Esophagus muscularis mucosa (tissue), 4 donors: Measurements from ENCODE around the gene ZBTB8OS. TPM values are rescaled to one million over a fixed set of nuclear protein-coding genes. Genes with fewer than 3 reads are reported as not detected.

Experiments used
- DNase-seq: peaks from one replicate; pipeline ENCODE4 v3.0.0-alpha.2; 2017; ENCODE audit errors: extremely low spot score
- H3K27ac ChIP-seq, 4 donors: fragments of 200-600 bp; sonication (generic); replicated peaks in 1 of 4; 1 replicate in 3 of 4; 2 replicates in 1 of 4; pipeline ENCODE4 v1.5.1; 2016 to 2019; ENCODE audit warnings: mild to moderate bottlenecking in 1 of 4
- H3K27me3 ChIP-seq, 4 donors: fragments of 200-600 bp; sonication (generic); one replicate each; pipeline versions ENCODE4 v1.5.1 to v1.6.0; 2016 to 2019
- H3K36me3 ChIP-seq, 4 donors: fragments of 200-600 bp; sonication (generic); one replicate each; pipeline ENCODE4 v1.5.1; 2016 to 2019
- H3K4me1 ChIP-seq, 4 donors: fragments of 200-600 bp; sonication (generic); one replicate each; pipeline ENCODE4 v1.5.1; 2016 to 2019
- H3K4me3 ChIP-seq, 4 donors: fragments of 200-600 bp; sonication (generic); 1 replicate in 2 of 4; 2 replicates in 2 of 4; pipeline ENCODE4 v1.5.1; 2016 to 2019; ENCODE audit warnings: mild to moderate bottlenecking in 4 of 4, moderate library complexity in 1 of 4
- H3K9me3 ChIP-seq, 4 donors: fragments of 200-600 bp; sonication (generic); 1 replicate in 3 of 4; 2 replicates in 1 of 4; pipeline ENCODE4 v1.5.1; 2016 to 2019
- CTCF ChIP-seq, 3 experiments: fragments of 200-600 bp in 2 of 3; fragments of 450-650 bp in 1 of 3; sonication (generic) in 2 of 3; IDR thresholded peaks; one replicate each; pipeline ENCODE4 v1.5.1; 2017 to 2019; ENCODE audit warnings: antibody characterized with exemption in 3 of 3, mild to moderate bottlenecking in 2 of 3, moderate library complexity in 1 of 3
- EP300 ChIP-seq: sonication (generic); formaldehyde crosslinking; IDR thresholded peaks from one replicate; pipeline ENCODE4 v1.6.1; 2017; ENCODE audit warnings: antibody characterized with exemption
- POLR2A ChIP-seq: fragments of 450-650 bp; IDR thresholded peaks from one replicate; pipeline ENCODE4 v1.6.1; 2017; ENCODE audit warnings: antibody characterized with exemption, moderate library complexity, mild to moderate bottlenecking, low read depth
- POLR2AphosphoS5 ChIP-seq, 2 donors: sonication (generic); formaldehyde crosslinking; IDR thresholded peaks; one replicate each; pipeline ENCODE4 v1.6.1; 2017; ENCODE audit warnings: antibody characterized with exemption in 2 of 2
- WGBS: methylation state at CpG from one replicate; pipeline ENCODE4 v1.1.5; 2018; 5-methylcytosine and 5-hydroxymethylcytosine counted together
- intact Hi-C: fragments of 100-400 bp; cut with DNase I; formaldehyde crosslinking; loops from one replicate; pipeline ENCODE4 v1.15.1; 2023
- total RNA-seq, 4 donors: library from RNA; depleted of rRNA; stranded (reverse); fragments of >200 nt; gene quantifications; one replicate each; pipeline versions ENCODE4 v1.1.0 to v1.2.1, GENCODE V29; 2016

ZBTB8OS gene
- total RNA-seq, 4 donors from 2014 or later: 19.6 to 31.1 (median 25.8) TPM

- Histone ChIP-seq H3K36me3 (peaks cover 0 to 59% (median 41%) of the 10 kb centered on the region in 4 donors), H3K4me1 (peaks cover 23 to 99% (median 95%) of the 10 kb centered on the region in 4 donors), H3K9me3 (no peaks in the 10 kb centered on the region), H3K27me3 (no peaks in the 10 kb centered on the region), H3K4me3 (no peak overlapping the region), H3K27ac (peak overlapping the region; percentile 75 to 98 (median 78))
- intact Hi-C loops: no loop called here
- 98% methylated on average over 2 of the region's 2 CpGs for WGBS
- no peak for TF ChIP-seq POLR2AphosphoS5 (IDR thresholded peaks at IDR 0.05)
- TF ChIP-seq CTCF (IDR thresholded peaks at IDR 0.05): no peak
- no peak for TF ChIP-seq POLR2A
- TF ChIP-seq EP300: no peak
- DNase-seq: no peak
Measured at GRCh38 chr1:32686387-32686786, 36.0 kb upstream of the ZBTB8OS start.

- TF ChIP-seq POLR2A (no peak), EP300 (no peak), CTCF (IDR thresholded peaks at IDR 0.05) (no peak), POLR2AphosphoS5 (IDR thresholded peaks at IDR 0.05) (no peak)
- Histone ChIP-seq H3K36me3 (peaks cover 0 to 60% (median 46%) of the 10 kb centered on the region in 4 donors), H3K27me3 (no peaks in the 10 kb centered on the region), H3K9me3 (no peaks in the 10 kb centered on the region), H3K4me1 (peaks cover 23 to 99% (median 95%) of the 10 kb centered on the region in 4 donors), H3K4me3 (no peak overlapping the region), H3K27ac (peak overlapping the region; percentile 75 to 98 (median 78))
- intact Hi-C loops: no loop called here
- 71% methylated on average over 2 of the region's 2 CpGs for WGBS
- no peak for DNase-seq
Measured at GRCh38 chr1:32685498-32685897, 35.1 kb upstream of the ZBTB8OS start.

- no peak for TF ChIP-seq EP300
- no peak for TF ChIP-seq POLR2A
- TF ChIP-seq POLR2AphosphoS5 (IDR thresholded peaks at IDR 0.05): peak; percentile 48 to 65
Measured at GRCh38 chr1:32684167-32684811, 33.9 kb upstream of the ZBTB8OS start.

GRCh38 chr1:32683397-32683796, 33.0 kb upstream of the ZBTB8OS start:
- Histone ChIP-seq H3K4me3 (no peak overlapping the region), H3K4me1 (peaks cover 23 to 92% (median 86%) of the 10 kb centered on the region in 4 donors), H3K27me3 (no peaks in the 10 kb centered on the region), H3K9me3 (no peaks in the 10 kb centered on the region), H3K36me3 (peaks cover 0 to 76% (median 54%) of the 10 kb centered on the region in 4 donors), H3K27ac (peak overlapping the region; percentile 75 to 98 (median 78))
- TF ChIP-seq POLR2A (no peak), POLR2AphosphoS5 (IDR thresholded peaks at IDR 0.05) (no peak), CTCF (IDR thresholded peaks at IDR 0.05) (no peak), EP300 (no peak)
- intact Hi-C loops: no loop called here
- DNase-seq: no peak
- 73% methylated on average over 3 of the region's 3 CpGs for WGBS

More at GRCh38 chr1:32684167-32684811, 33.9 kb upstream of the ZBTB8OS start:
- H3K27me3 ChIP-seq: no peaks in the 10 kb centered on the region
- H3K27ac ChIP-seq: peak overlapping the region; percentile 75 to 98 (median 78)
- H3K9me3 ChIP-seq: no peaks in the 10 kb centered on the region
- WGBS: 20% methylated on average over 2 of the region's 2 CpGs
- peaks cover 23 to 92% (median 87%) of the 10 kb centered on the region in 4 donors for H3K4me1 ChIP-seq
- DNase-seq: no peak
- peaks cover 0 to 69% (median 48%) of the 10 kb centered on the region in 4 donors for H3K36me3 ChIP-seq
- no peak overlapping the region for H3K4me3 ChIP-seq
- intact Hi-C loops: no loop called here

GRCh38 chr1:32681999-32682398, 31.6 kb upstream of the ZBTB8OS start:
- no peak for DNase-seq
- H3K4me1 ChIP-seq: peaks cover 23 to 79% (median 73%) of the 10 kb centered on the region in 4 donors
- WGBS: 67% methylated on average over 3 of the region's 3 CpGs

More at GRCh38 chr1:32681999-32682398, 31.6 kb upstream of the ZBTB8OS start:
- TF ChIP-seq POLR2AphosphoS5 (IDR thresholded peaks at IDR 0.05) (no peak), CTCF (IDR thresholded peaks at IDR 0.05) (no peak), EP300 (no peak), POLR2A (no peak)
- Histone ChIP-seq H3K4me3 (no peak overlapping the region), H3K27me3 (no peaks in the 10 kb centered on the region), H3K9me3 (no peaks in the 10 kb centered on the region), H3K27ac (peak overlapping the region; percentile 75 to 98 (median 78)), H3K36me3 (peaks cover 0 to 78% (median 60%) of the 10 kb centered on the region in 4 donors)
- intact Hi-C loops: no loop called here
